K562 (cell line): ENCODE measurements around the gene CFAP97D1. TPM values are rescaled to one million over a fixed set of nuclear protein-coding genes. Genes with fewer than 3 reads are reported as not detected.
A peak's percentile ranks its signal among the peaks of the same experiment; 100 is the strongest.

Experiments used
- ATAC-seq: fragments of 200-7000 bp; cut with Tn5 transposase; 3 replicates; pipeline ENCODE4 v1.9.1; 2020; ENCODE audit warnings: moderate library complexity
- BruUV-seq: library from RNA; stranded (reverse); fragments of 400-500 nt; replicated peaks from 2 replicates; lab custom pipeline; 2021; lab: Mats Ljungman, UMichigan
- CTCF ChIA-PET: fragments of 300-600 bp; formaldehyde crosslinking; extraction: SDS; loops from one replicate; lab custom pipeline; 2021; ENCODE audit warnings: low intra/inter-chr PET ratio; lab: Yijun Ruan, JAX
- POLR2A ChIA-PET: fragments of 300-600, 350-650 bp; sonication (Branson Sonifier 250); formaldehyde crosslinking; extraction: SDS; loops from one replicate; lab custom pipeline; 2021; ENCODE audit warnings: antibody characterized with exemption, inconsistent platforms; lab: Yijun Ruan, JAX
- DNase-seq, 4 experiments: peaks; one replicate each; pipeline versions ENCODE4 v3.0.0 to v3.0.0-alpha.2; 2011 to 2018; ENCODE audit warnings: low spot score in 3 of 4, mixed read lengths in 3 of 4; ENCODE audit errors: extremely low read depth in 1 of 4
- FAIRE-seq: peaks from 2 replicates; lab custom pipeline; 2011; peaks lifted over from hg19 to GRCh38; lab: Jason Lieb, UNC
- H2AFZ ChIP-seq: 2 replicates; pipeline ENCODE4 v1.6.0; 2011; ENCODE audit warnings: low read depth, low read length, control low read depth, inconsistent platforms
- H3K27ac ChIP-seq: fragments of 200-600 bp; 3 replicates; pipeline ENCODE4 v1.8.0; 2011; ENCODE audit warnings: low read depth, mild to moderate bottlenecking, control low read depth, inconsistent platforms, low read length, moderate library complexity, mixed read lengths; ENCODE audit errors: extremely low read depth
- H3K27me3 ChIP-seq, 2 experiments: fragments of 300-600 bp in 1 of 2; 2 replicates in 1 of 2; 3 replicates in 1 of 2; pipeline versions ENCODE4 v1.6.0 to v1.8.0; 2011; ENCODE audit warnings: inconsistent platforms in 2 of 2, low read length in 2 of 2, mild to moderate bottlenecking in 1 of 2, mixed read lengths in 1 of 2, moderate library complexity in 1 of 2; ENCODE audit not compliant: control insufficient read depth in 2 of 2, insufficient read depth in 2 of 2
- H3K36me3 ChIP-seq: fragments of 300-600 bp; 3 replicates; pipeline ENCODE4 v1.8.0; 2011; ENCODE audit warnings: mild to moderate bottlenecking, low read length, inconsistent platforms; ENCODE audit not compliant: control insufficient read depth, insufficient read depth
- H3K4me1 ChIP-seq, 2 experiments: fragments of 200-600 bp in 1 of 2; replicated peaks in 1 of 2; 2 replicates in 1 of 2; 3 replicates in 1 of 2; pipeline versions ENCODE4 v1.5.1 to v1.8.0; 2011; ENCODE audit warnings: inconsistent platforms in 2 of 2, low read length in 2 of 2, mild to moderate bottlenecking in 1 of 2, mixed read lengths in 1 of 2, moderate library complexity in 1 of 2; ENCODE audit not compliant: control insufficient read depth in 2 of 2, insufficient read depth in 2 of 2
- H3K4me2 ChIP-seq: 2 replicates; pipeline ENCODE4 v1.6.1; 2011; ENCODE audit warnings: low read length, control low read depth, inconsistent platforms, mixed read lengths; ENCODE audit not compliant: insufficient read depth
- H3K4me3 ChIP-seq: fragments of 200-600 bp; sonication (generic), shearing (Covaris generic); 2 replicates; pipeline ENCODE4 v1.5.1; 2016; ENCODE audit warnings: control low read depth, inconsistent platforms
- H3K79me2 ChIP-seq: fragments of 200-600 bp; 3 replicates; pipeline ENCODE4 v1.8.0; 2011; ENCODE audit warnings: low read length, inconsistent platforms; ENCODE audit not compliant: control insufficient read depth, insufficient read depth
- H3K9ac ChIP-seq, 2 experiments: 2 replicates each; pipeline versions ENCODE4 v1.6.0 to v1.6.1; 2011; ENCODE audit warnings: low read depth in 2 of 2, low read length in 2 of 2, control low read depth in 1 of 2, inconsistent platforms in 1 of 2, mild to moderate bottlenecking in 1 of 2, mixed read lengths in 1 of 2; ENCODE audit not compliant: insufficient read depth in 1 of 2
- H3K9me1 ChIP-seq: one replicate; pipeline ENCODE4 v1.6.0; 2011; ENCODE audit warnings: inconsistent platforms, mild to moderate bottlenecking, low read length, moderate library complexity; ENCODE audit not compliant: control insufficient read depth, insufficient read depth
- H3K9me3 ChIP-seq: replicated peaks from 2 replicates; pipeline ENCODE4 v1.5.1; 2011; ENCODE audit warnings: low read depth, low read length, inconsistent platforms; ENCODE audit not compliant: control insufficient read depth, insufficient read depth
- H4K20me1 ChIP-seq: replicated peaks from 2 replicates; pipeline ENCODE4 v1.6.1; 2011; ENCODE audit warnings: low read length, inconsistent platforms, mixed read lengths; ENCODE audit not compliant: control insufficient read depth, insufficient read depth
- NRF1 ChIP-seq, 2 experiments: fragments of 450-650 bp; IDR thresholded peaks in 1 of 2; conservative IDR thresholded peaks in 1 of 2; 2 replicates each; pipeline ENCODE4 v1.6.1; 2014; ENCODE audit warnings: mild to moderate bottlenecking in 2 of 2
- WGBS: fragments of 100-300 bp; shearing (Covaris generic); methylation state at CpG from one replicate; pipeline ENCODE4 v1.1.6; 2016; ENCODE audit warnings: low coverage, mixed read lengths; ENCODE audit not compliant: insufficient coverage; ENCODE audit errors: missing lambda C conversion rate; 5-methylcytosine and 5-hydroxymethylcytosine counted together
- in situ Hi-C: fragments of 300-500 bp; cut with MboI; formaldehyde crosslinking; loops from 4 replicates; pipeline ENCODE4 v1.15.0; 2018; ENCODE audit warnings: inconsistent platforms, mixed read lengths
- intact Hi-C: fragments of 100-400 bp; cut with micrococcal nuclease; formaldehyde crosslinking; loops from 2 replicates; pipeline ENCODE4 v1.14.2; 2022
- polyA plus RNA-seq, 8 experiments: library from polyadenylated mRNA; depleted of rRNA in 4 of 8; stranded (reverse) in 5 of 8; unstranded in 3 of 8; fragments of >200 nt; fragmentation: Nextera tagmentation in 2 of 8; fragmentation: Illumina TruSeq in 1 of 8; extraction: Ambion mirVana in 2 of 8; extraction: Trizol in 1 of 8; gene quantifications; 2 replicates each; pipeline versions ENCODE4 v1.2.1 to v1.2.3, GENCODE V29; 2011 to 2014; ENCODE audit warnings: inconsistent platforms in 1 of 8, missing spikeins in 1 of 8
- total RNA-seq, 7 experiments: library from RNA; depleted of rRNA in 6 of 7; stranded (reverse); fragments of >200 nt in 6 of 7; fragmentation: Illumina TruSeq in 2 of 7; extraction: Trizol in 2 of 7; gene quantifications; 2 replicates each; pipeline versions ENCODE4 v1.2.1 to v1.2.3, GENCODE V29; 2011 to 2021; ENCODE audit warnings: low replicate concordance in 1 of 7
- TF ChIP-seq, protein P1 (sequence below): IDR thresholded peaks from 2 replicates; pipeline ENCODE4 v1.6.1; 2016; ENCODE audit warnings: missing genetic modification characterization, missing compliant biosample characterization
- TF ChIP-seq, protein P2 (sequence below), 2 experiments: fragments of 450-650 bp; IDR thresholded peaks; 2 replicates each; pipeline ENCODE4 v1.6.1; 2018; ENCODE audit warnings: mild to moderate bottlenecking in 2 of 2, low read depth in 1 of 2; ENCODE audit not compliant: partially characterized antibody in 2 of 2

Gene CFAP97D1
- total and polyA plus RNA-seq, 9 of the 15 experiments (the other 6 are each of a cell fraction or from before 2014, with no cell fraction given), result not detected

DNA sequence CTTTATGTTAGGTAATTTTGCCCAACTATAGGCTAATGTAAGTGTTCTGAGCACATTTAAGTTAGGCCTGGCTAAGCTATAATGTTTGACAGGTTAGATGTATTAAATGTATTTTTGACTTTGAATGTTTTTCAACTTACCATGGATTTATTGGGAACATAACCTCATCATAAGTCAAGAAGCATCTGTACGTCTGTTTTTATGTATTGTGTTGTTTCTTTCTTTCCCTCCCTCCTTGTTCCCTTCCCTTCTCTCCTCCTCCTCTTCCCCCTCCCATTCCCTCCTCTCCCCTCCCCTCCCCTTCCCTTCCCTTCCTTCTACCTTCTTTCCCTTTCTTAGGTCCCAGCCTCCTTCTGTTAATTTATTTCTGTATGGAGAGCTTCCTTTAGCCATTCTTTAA, 9.2 kb downstream of the CFAP97D1 start:
- in situ Hi-C loops, result no loop called here
- intact Hi-C loops, result no loop called here
- no peaks in the 10 kb centered on the region for H3K36me3 ChIP-seq
- H3K4me1 ChIP-seq, result peaks cover 2 to 4% of the 10 kb centered on the region in 2 experiments; a peak in 4 of 5 replicates
- peaks cover 0 to 14% of the 10 kb centered on the region in 2 experiments; a peak in 3 of 5 replicates for H3K27me3 ChIP-seq
- BruUV-seq, result no TSS peak
- H4K20me1 ChIP-seq, result no peaks in the 10 kb centered on the region
- no peaks in the 10 kb centered on the region for H3K9me3 ChIP-seq
- ATAC-seq (no peak), DNase-seq (no peak), FAIRE-seq (no peak)
- no peaks in the 10 kb centered on the region for H3K9me1 ChIP-seq
- H3K9ac ChIP-seq, result no peak overlapping the region
- TF ChIP-seq, protein P1, sequence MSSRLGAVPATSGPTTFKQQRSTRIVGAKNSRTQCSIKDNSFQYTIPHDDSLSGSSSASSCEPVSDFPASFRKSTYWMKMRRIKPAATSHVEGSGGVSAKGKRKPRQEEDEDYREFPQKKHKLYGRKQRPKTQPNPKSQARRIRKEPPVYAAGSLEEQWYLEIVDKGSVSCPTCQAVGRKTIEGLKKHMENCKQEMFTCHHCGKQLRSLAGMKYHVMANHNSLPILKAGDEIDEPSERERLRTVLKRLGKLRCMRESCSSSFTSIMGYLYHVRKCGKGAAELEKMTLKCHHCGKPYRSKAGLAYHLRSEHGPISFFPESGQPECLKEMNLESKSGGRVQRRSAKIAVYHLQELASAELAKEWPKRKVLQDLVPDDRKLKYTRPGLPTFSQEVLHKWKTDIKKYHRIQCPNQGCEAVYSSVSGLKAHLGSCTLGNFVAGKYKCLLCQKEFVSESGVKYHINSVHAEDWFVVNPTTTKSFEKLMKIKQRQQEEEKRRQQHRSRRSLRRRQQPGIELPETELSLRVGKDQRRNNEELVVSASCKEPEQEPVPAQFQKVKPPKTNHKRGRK (tag), result peak; percentile 43; the same call in 1 of the 2 replicates
- TF ChIP-seq, protein P2, sequence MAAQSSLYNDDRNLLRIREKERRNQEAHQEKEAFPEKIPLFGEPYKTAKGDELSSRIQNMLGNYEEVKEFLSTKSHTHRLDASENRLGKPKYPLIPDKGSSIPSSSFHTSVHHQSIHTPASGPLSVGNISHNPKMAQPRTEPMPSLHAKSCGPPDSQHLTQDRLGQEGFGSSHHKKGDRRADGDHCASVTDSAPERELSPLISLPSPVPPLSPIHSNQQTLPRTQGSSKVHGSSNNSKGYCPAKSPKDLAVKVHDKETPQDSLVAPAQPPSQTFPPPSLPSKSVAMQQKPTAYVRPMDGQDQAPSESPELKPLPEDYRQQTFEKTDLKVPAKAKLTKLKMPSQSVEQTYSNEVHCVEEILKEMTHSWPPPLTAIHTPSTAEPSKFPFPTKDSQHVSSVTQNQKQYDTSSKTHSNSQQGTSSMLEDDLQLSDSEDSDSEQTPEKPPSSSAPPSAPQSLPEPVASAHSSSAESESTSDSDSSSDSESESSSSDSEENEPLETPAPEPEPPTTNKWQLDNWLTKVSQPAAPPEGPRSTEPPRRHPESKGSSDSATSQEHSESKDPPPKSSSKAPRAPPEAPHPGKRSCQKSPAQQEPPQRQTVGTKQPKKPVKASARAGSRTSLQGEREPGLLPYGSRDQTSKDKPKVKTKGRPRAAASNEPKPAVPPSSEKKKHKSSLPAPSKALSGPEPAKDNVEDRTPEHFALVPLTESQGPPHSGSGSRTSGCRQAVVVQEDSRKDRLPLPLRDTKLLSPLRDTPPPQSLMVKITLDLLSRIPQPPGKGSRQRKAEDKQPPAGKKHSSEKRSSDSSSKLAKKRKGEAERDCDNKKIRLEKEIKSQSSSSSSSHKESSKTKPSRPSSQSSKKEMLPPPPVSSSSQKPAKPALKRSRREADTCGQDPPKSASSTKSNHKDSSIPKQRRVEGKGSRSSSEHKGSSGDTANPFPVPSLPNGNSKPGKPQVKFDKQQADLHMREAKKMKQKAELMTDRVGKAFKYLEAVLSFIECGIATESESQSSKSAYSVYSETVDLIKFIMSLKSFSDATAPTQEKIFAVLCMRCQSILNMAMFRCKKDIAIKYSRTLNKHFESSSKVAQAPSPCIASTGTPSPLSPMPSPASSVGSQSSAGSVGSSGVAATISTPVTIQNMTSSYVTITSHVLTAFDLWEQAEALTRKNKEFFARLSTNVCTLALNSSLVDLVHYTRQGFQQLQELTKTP (IDR thresholded peaks at IDR 0.05; ENCODE audit: low read depth in 1 of 2, partially characterized antibody in 2 of 2), result peak in 1 of 2 experiments; percentile 86
- no peak for TF ChIP-seq NRF1 (conservative IDR thresholded peaks at IDR 0.05 in 1 of 2, IDR thresholded peaks at IDR 0.05 in 1 of 2)
- ChIA-PET CTCF (no interaction called here), POLR2A (interaction anchor here (0.7 to 1.1 kb wide), 2 partner anchors 16 to 21 kb away, joined by 3 read pairs; no protein-coding TSS in a partner anchor)
- H3K4me3 ChIP-seq, result no peak overlapping the region
- H2AFZ ChIP-seq, result no peak overlapping the region
- 13% methylated on average over 1 of the region's 1 CpG for WGBS
- H3K27ac ChIP-seq, result no peak overlapping the region
- no peak overlapping the region for H3K4me2 ChIP-seq
- H3K79me2 ChIP-seq, result no peaks in the 10 kb centered on the region
